IPS-11a (cell line): Measurements from ENCODE around the gene TULP1.

Source experiments
- H3K4me3 ChIP-seq: one replicate; pipeline ENCODE4 v1.5.1; 2013; ENCODE audit warnings: low read depth, low read length, control low read depth

The TULP1 gene

GRCh38 chr6:35497571-35498421 is 14.9 kb downstream of the TULP1 start:
- peak overlapping the region; percentile 62 for H3K4me3 ChIP-seq

- peak within 1 kb of the TSS; percentile 62 for H3K4me3 ChIP-seq
Observed at GRCh38 chr6:35496841-35497570, 15.7 kb downstream of the TULP1 start, which contains the start of gene TEAD3. Gene TEAD3, minus strand, starts transcription at chr6:35497079.

GRCh38 chr6:35496036-35496840 is 16.5 kb downstream of the TULP1 start:
- H3K4me3 ChIP-seq = peak overlapping the region; percentile 58

DNA sequence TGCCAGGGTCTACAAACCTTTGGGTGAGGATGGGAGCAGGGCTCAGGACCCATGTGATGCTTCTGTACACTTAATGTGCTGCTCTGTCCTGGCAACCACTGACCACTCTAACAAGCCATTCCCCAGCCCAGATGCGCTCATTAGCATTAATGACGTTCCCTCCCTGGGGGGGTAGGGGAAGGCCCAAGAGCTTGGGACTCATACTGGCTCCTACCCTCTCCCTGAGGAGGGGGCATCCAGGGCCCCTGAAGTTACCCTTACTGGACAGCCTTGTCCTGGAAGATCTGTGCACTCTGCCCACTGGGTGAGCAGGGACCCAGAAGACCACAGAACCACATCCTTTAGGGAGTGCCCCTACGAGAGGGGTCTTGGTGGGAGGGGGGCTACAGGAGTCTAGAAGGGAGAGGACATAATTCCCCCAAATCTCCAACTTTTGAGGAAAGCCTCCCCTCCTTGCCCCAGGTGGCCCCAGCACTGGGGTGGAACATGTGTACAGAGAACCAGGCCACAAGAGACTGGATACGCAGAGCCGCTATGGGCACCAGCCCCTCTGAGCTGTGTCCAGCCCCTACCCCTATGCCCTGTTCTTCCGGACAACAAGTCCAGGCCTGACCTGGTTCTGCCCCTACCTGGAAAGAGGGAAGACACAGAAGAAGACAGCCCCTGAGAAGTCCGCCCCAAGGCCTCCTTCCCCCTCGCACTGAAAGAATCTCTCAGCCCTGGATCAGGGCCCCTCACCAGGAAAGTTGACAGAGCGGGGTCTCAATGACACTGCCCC is 17.2 kb downstream of the TULP1 start:
- peak overlapping the region; percentile 58 for H3K4me3 ChIP-seq

DNA sequence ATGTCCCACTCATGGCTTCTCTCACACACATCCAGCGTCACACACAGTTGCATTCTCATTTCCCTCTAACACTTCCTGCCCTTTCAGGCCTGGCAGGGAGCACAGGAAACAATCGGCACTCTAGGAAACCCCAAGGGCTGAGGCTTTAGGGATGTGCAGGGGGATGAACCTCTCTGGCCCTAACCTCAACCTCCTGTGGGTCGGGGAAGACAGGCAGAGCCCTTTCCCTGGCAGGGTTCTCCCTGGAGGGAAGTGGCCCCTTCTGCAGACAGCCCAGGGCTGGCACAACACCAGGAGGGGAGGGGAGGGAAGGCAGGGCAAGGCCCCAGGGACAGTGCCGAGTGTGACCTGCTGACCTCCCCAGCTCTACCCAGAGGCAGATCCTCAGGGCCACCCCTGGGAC is 18.5 kb downstream of the TULP1 start:
- H3K4me3 ChIP-seq = no peak overlapping the region

DNA sequence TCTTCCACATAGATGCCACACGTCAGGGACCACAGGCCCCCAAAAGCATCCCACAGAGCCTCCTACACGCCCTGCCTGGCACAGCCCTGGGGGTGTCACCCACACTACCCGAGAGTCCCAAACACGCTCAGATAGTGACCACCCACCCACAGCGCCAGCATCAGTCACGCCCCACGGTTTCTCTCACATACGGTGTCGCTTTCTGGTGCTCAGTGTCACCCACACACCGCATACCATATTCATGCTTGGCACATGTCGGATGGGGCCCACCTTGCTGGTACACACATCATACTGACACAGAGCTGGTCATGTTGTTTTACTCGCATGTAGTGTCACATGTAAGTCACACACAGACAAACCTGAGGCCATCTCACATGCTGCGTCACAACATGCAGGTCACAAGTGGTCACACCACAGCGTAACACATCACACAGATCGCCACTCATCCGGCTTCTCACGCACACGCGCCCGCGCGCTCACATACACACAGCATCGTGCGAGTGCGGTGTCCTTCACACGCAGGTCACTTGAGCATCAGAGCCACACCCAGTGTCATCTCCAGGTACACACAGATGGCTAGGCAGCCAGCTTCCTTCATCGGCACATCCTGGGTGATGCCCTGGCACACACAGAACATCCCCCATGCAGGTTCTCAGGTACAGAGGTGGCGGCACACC is 19.3 kb downstream of the TULP1 start:
- H3K4me3 ChIP-seq = no peak overlapping the region

- no peak overlapping the region for H3K4me3 ChIP-seq
Observed at GRCh38 chr6:35492974-35493284, 19.8 kb downstream of the TULP1 start.

- H3K4me3 ChIP-seq = no peak overlapping the region
Observed at GRCh38 chr6:35492258-35492973, 20.3 kb downstream of the TULP1 start.

GRCh38 chr6:35491558-35492257 is 21.0 kb downstream of the TULP1 start:
- H3K4me3 ChIP-seq = no peak overlapping the region

DNA sequence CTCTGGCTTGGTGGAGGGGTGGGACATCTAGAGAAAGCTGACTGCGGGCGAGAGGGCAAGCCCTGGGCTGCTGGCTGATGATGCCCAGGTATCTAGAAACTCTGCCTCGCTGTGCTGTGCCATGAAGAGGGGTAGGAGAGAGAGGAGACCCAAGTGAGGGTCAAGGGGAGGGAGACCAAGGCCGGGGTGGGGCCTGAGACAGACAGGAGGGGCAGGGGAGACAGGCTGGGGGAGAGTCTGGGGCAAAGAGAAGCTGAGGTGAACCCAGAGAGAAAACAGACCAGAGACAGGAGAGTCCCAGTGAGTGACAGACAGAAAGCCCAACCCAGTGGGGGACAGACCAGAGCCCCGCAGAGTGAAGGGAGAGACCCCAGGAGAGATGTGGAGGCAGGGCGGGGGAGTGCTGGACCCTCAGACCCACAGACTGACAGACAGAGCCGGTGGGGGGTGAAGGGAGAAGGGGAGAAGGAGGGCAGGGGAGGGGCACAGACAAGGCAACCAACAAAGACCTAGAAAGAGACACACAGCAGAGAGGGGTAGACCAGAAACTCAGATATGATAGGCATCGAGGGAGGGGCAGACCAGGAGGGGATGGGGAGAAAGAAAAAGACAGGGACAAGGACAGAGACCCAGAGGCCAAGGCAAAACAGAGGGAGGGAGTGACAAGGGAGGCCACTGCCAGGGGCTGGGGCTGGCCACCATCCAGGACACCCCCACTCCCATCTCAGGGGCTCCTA is 21.7 kb downstream of the TULP1 start:
- no peak overlapping the region for H3K4me3 ChIP-seq

DNA sequence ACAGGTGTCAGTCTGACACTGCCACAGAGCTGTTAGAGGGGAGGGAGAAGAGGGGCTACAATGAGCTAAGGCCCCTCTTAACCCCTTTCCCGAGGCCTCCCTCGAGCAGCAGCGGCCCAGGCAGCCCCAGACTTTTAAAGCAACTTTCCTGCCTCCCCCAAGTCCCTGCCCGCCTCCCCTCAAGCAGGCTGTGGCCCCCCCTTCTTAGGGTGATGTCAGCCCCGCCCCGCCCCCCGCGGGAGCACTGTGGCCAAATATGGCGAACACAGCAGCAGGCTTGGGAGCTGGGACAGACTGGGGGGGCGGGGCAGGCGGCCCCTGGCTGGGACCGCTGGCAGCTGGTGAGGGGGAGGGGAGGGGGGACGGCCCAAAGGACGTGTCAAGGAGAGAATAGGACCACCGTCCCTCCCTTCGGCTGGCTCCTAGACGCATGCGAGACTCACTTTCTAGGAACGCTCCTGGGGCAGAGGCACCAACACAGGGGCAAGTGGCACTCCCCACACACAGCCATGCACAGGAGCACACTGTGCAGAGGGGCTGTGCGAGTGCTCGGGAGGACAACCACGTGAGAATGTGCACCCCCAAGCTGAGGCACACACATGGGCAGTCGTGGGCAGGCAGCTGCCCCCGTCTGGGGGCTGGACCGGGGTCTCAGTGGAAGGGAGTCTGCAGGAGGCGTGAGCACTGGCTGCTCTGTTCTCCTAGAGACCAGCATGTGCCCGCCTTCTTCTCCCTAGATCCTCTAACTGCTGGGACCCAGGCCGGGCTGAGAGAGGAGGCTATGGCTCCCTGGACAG is 22.5 kb downstream of the TULP1 start:
- no peak overlapping the region for H3K4me3 ChIP-seq

- no peak overlapping the region for H3K4me3 ChIP-seq
Observed at GRCh38 chr6:35489066-35489465, 23.6 kb downstream of the TULP1 start.

DNA sequence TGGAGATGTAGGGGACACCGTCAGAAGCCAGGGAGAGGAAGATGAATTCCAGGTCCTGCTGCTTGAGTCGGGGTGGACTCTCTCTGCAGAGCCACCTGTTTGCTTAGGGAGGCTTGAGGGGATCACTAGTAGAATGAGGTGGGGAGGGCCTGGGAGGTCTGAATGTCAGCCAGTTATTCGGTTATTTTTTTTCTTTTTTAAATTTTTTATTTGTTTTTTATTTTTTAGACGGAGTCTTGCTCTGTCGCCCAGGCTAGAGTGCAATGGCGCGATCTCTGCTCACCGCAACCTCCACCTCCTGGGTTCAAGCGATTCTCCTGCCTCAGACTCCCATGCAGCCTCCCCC is 24.2 kb downstream of the TULP1 start:
- no peak overlapping the region for H3K4me3 ChIP-seq

- H3K4me3 ChIP-seq = no peak overlapping the region
Observed at GRCh38 chr6:35487658-35488516, 24.8 kb downstream of the TULP1 start.

GRCh38 chr6:35486005-35486925 is 26.4 kb downstream of the TULP1 start:
- H3K4me3 ChIP-seq = peak overlapping the region; percentile 13
